NK-92 (cell line): ENCODE measurements around the gene GSTK1.

ENCODE experiments used
- DNase-seq: peaks from one replicate; lab custom pipeline; 2025; ENCODE audit not compliant: unreplicated experiment; lab: John Stamatoyannopoulos, UW

The GSTK1 gene

GRCh38 chr7:143295870-143296269 lies 32.6 kb downstream of the GSTK1 start:
- no peak for DNase-seq

- DNase-seq = no peak
Measured at GRCh38 chr7:143296686-143297085, 33.4 kb downstream of the GSTK1 start.

GRCh38 chr7:143299346-143299745 lies 36.1 kb downstream of the GSTK1 start:
- DNase-seq = no peak

DNA sequence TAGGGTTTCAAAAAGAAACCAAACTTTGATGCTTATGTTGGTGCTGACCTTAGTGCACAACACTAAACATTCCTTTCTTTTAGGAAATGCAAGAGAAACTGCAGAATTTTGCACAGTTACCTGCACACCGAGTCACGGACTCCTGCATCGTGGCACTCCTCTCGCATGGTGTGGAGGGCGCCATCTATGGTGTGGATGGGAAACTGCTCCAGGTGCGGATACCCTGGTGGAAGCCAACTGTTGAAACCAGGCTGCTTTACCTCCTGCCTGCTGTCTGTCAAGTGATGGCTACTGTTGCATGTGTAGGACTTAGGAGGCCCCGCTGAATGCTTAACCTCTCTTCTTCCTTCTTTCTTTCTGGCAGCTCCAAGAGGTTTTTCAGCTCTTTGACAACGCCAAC lies 36.6 kb downstream of the GSTK1 start:
- no peak for DNase-seq

GRCh38 chr7:143300959-143301935 lies 38.0 kb downstream of the GSTK1 start:
- DNase-seq = no peak

- no peak for DNase-seq
Measured at GRCh38 chr7:143303733-143304132, 40.5 kb downstream of the GSTK1 start.

DNA sequence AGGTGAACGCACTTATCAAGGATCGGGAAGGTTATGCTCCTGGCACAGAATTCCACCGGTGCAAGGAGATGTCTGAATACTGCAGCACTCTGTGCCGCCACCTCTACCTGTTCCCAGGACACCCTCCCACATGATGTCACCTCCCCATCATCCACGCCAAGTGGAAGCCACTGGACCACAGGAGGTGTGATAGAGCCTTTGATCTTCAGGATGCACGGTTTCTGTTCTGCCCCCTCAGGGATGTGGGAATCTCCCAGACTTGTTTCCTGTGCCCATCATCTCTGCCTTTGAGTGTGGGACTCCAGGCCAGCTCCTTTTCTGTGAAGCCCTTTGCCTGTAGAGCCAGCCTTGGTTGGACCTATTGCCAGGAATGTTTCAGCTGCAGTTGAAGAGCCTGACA lies 41.7 kb downstream of the GSTK1 start:
- DNase-seq = no peak

- no peak for DNase-seq
Measured at GRCh38 chr7:143305423-143306070, 42.3 kb downstream of the GSTK1 start.

- DNase-seq = no peak
Measured at GRCh38 chr7:143308632-143309031, 45.4 kb downstream of the GSTK1 start.

DNA sequence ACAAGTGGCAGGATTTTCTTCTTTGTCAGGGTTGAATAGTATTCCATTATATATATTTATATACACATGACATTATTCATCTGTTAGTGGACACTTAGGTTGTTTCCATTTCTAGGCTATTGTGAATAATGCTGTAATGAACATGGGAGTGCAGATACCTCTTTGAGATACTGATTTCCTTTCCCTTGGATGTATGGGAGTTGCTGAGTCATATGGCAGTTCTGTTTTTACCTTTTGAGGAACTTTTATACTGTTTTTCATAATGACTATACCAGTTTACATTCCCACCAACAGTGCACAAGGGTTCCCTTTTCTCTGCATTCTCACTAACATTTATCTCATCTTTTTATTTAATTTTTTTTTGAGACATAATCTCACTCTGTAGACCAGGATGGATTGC lies 50.9 kb downstream of the GSTK1 start:
- no peak for DNase-seq

DNA sequence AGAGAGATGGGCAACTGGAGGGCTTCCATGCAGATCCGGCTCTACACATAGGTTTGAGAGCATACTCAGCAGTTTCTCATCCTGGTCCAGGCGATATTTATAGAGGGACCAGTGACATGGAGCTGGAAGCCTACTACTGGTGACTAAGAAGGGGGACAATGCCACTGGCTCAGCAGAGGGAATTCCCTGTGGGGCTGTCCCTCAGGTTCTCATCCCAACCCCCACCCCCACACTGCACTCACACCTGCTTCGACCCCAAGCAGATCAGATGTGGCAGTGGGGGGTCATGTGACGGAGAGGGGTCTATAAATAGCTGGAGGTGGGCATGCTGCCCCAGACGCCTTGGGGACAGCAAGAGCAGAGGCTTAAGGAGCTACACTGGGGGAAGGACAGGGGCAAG lies 52.5 kb downstream of the GSTK1 start, which contains the start of gene CLCN1:
Gene CLCN1, plus strand, starts transcription at position 336 of the 400 bp plus-strand sequence. CDS start 102 bp downstream, outside the sequence.
- no peak for DNase-seq

DNA sequence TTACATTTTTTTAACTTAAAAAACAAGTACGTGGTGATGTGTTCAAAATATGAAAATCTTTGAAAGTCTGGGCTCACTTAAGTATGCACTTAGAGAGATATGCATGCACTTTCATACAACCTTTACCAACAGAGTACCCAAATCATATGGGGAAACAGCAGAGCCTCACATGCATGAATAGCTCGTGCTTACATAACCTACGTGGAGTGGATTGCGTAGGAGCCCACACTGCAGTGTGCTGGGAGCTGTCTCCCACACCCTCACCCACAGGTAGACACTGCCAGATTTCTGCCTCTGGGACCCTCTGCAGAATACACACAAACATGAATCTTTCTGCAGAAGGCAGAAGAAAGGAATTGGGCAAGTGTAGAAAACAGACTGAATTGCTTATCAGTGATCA lies 53.3 kb downstream of the GSTK1 start:
- no peak for DNase-seq

GRCh38 chr7:143318661-143319060 lies 55.4 kb downstream of the GSTK1 start:
- DNase-seq = no peak
